ENCODE measurements around the gene LRRC32. TPM values are rescaled to one million over a fixed set of nuclear protein-coding genes. Genes with fewer than 3 reads are reported as not detected.

LRRC32 gene
- polyA plus RNA-seq, 2 donors = 8.1 to 8.5 TPM

- Histone ChIP-seq H3K4me3 (ENCODE audit: low read depth in 1 of 2, low read length in 2 of 2) (no peak overlapping the region), H3K36me3 (ENCODE audit: control insufficient read depth in 2 of 2, insufficient read depth in 2 of 2, low read length in 1 of 2) (no peaks in the 10 kb centered on the region), H3K4me1 (ENCODE audit: control insufficient read depth in 2 of 2, insufficient read depth in 2 of 2, low read length in 1 of 2) (no peaks in the 10 kb centered on the region), H3K9me3 (ENCODE audit: control insufficient read depth in 2 of 2, insufficient read depth in 1 of 2, low read depth in 1 of 2, low read length in 1 of 2) (peaks cover 0 to 3% of the 10 kb centered on the region in 2 donors), H3K27me3 (ENCODE audit: control insufficient read depth in 1 of 2, insufficient read depth in 2 of 2, low read length in 2 of 2) (no peaks in the 10 kb centered on the region), H3K27ac (ENCODE audit: low read depth in 2 of 2, low read length in 1 of 2) (no peak overlapping the region)
- WGBS, 2 donors = 58 to 65% methylated on average over 16 of the region's 16 CpGs
Measured at GRCh38 chr11:76700177-76701100, 29.9 kb upstream of the LRRC32 start.

GRCh38 chr11:76699451-76700091, 29.0 kb upstream of the LRRC32 start:
- no peaks in the 10 kb centered on the region for H3K36me3 ChIP-seq (ENCODE audit: control insufficient read depth in 2 of 2, insufficient read depth in 2 of 2, low read length in 1 of 2)
- no peaks in the 10 kb centered on the region for H3K27me3 ChIP-seq (ENCODE audit: control insufficient read depth in 1 of 2, insufficient read depth in 2 of 2, low read length in 2 of 2)
- H3K9me3 ChIP-seq (ENCODE audit: control insufficient read depth in 2 of 2, insufficient read depth in 1 of 2, low read depth in 1 of 2, low read length in 1 of 2) = no peaks in the 10 kb centered on the region
- H3K4me1 ChIP-seq (ENCODE audit: control insufficient read depth in 2 of 2, insufficient read depth in 2 of 2, low read length in 1 of 2) = no peaks in the 10 kb centered on the region
- WGBS, 2 donors = 82 to 83% methylated on average over 3 of the region's 3 CpGs
- H3K27ac ChIP-seq (ENCODE audit: low read depth in 2 of 2, low read length in 1 of 2) = no peak overlapping the region
- H3K4me3 ChIP-seq (ENCODE audit: low read depth in 1 of 2, low read length in 2 of 2) = no peak overlapping the region

- no peaks in the 10 kb centered on the region for H3K4me1 ChIP-seq (ENCODE audit: control insufficient read depth in 2 of 2, insufficient read depth in 2 of 2, low read length in 1 of 2)
- H3K36me3 ChIP-seq (ENCODE audit: control insufficient read depth in 2 of 2, insufficient read depth in 2 of 2, low read length in 1 of 2) = no peaks in the 10 kb centered on the region
- no peaks in the 10 kb centered on the region for H3K27me3 ChIP-seq (ENCODE audit: control insufficient read depth in 1 of 2, insufficient read depth in 2 of 2, low read length in 2 of 2)
- WGBS, 2 donors = 75% methylated on average over 17 of the region's 17 CpGs
- H3K27ac ChIP-seq (ENCODE audit: low read depth in 2 of 2, low read length in 1 of 2) = no peak overlapping the region
- H3K4me3 ChIP-seq (ENCODE audit: low read depth in 1 of 2, low read length in 2 of 2) = no peak overlapping the region
- H3K9me3 ChIP-seq (ENCODE audit: control insufficient read depth in 2 of 2, insufficient read depth in 1 of 2, low read depth in 1 of 2, low read length in 1 of 2) = no peaks in the 10 kb centered on the region
Measured at GRCh38 chr11:76698321-76699043, 27.9 kb upstream of the LRRC32 start.

GRCh38 chr11:76696756-76697155, 26.2 kb upstream of the LRRC32 start:
- no peak overlapping the region for H3K4me3 ChIP-seq (ENCODE audit: low read depth in 1 of 2, low read length in 2 of 2)
- H3K36me3 ChIP-seq (ENCODE audit: control insufficient read depth in 2 of 2, insufficient read depth in 2 of 2, low read length in 1 of 2) = no peaks in the 10 kb centered on the region
- no peaks in the 10 kb centered on the region for H3K27me3 ChIP-seq (ENCODE audit: control insufficient read depth in 1 of 2, insufficient read depth in 2 of 2, low read length in 2 of 2)
- 91 to 95% methylated on average over 12 of the region's 12 CpGs for WGBS, 2 donors
- no peaks in the 10 kb centered on the region for H3K4me1 ChIP-seq (ENCODE audit: control insufficient read depth in 2 of 2, insufficient read depth in 2 of 2, low read length in 1 of 2)
- no peaks in the 10 kb centered on the region for H3K9me3 ChIP-seq (ENCODE audit: control insufficient read depth in 2 of 2, insufficient read depth in 1 of 2, low read depth in 1 of 2, low read length in 1 of 2)
- H3K27ac ChIP-seq (ENCODE audit: low read depth in 2 of 2, low read length in 1 of 2) = no peak overlapping the region

- Histone ChIP-seq H3K27me3 (ENCODE audit: control insufficient read depth in 1 of 2, insufficient read depth in 2 of 2, low read length in 2 of 2) (no peaks in the 10 kb centered on the region), H3K4me1 (ENCODE audit: control insufficient read depth in 2 of 2, insufficient read depth in 2 of 2, low read length in 1 of 2) (no peaks in the 10 kb centered on the region), H3K4me3 (ENCODE audit: low read depth in 1 of 2, low read length in 2 of 2) (no peak overlapping the region), H3K36me3 (ENCODE audit: control insufficient read depth in 2 of 2, insufficient read depth in 2 of 2, low read length in 1 of 2) (no peaks in the 10 kb centered on the region), H3K9me3 (ENCODE audit: control insufficient read depth in 2 of 2, insufficient read depth in 1 of 2, low read depth in 1 of 2, low read length in 1 of 2) (no peaks in the 10 kb centered on the region), H3K27ac (ENCODE audit: low read depth in 2 of 2, low read length in 1 of 2) (no peak overlapping the region)
- 71 to 87% methylated on average over 5 to 6 of the region's 6 CpGs for WGBS, 2 donors
Measured at GRCh38 chr11:76695771-76696170, 25.2 kb upstream of the LRRC32 start.

GRCh38 chr11:76695133-76695532, 24.6 kb upstream of the LRRC32 start:
- Histone ChIP-seq H3K4me3 (ENCODE audit: low read depth in 1 of 2, low read length in 2 of 2) (no peak overlapping the region), H3K9me3 (ENCODE audit: control insufficient read depth in 2 of 2, insufficient read depth in 1 of 2, low read depth in 1 of 2, low read length in 1 of 2) (no peaks in the 10 kb centered on the region), H3K4me1 (ENCODE audit: control insufficient read depth in 2 of 2, insufficient read depth in 2 of 2, low read length in 1 of 2) (no peaks in the 10 kb centered on the region), H3K27me3 (ENCODE audit: control insufficient read depth in 1 of 2, insufficient read depth in 2 of 2, low read length in 2 of 2) (no peaks in the 10 kb centered on the region), H3K36me3 (ENCODE audit: control insufficient read depth in 2 of 2, insufficient read depth in 2 of 2, low read length in 1 of 2) (no peaks in the 10 kb centered on the region), H3K27ac (ENCODE audit: low read depth in 2 of 2, low read length in 1 of 2) (no peak overlapping the region)
- WGBS, 2 donors = 87% methylated on average over 13 of the region's 13 CpGs

- 59 to 68% methylated on average over 7 of the region's 7 CpGs for WGBS, 2 donors
- H3K27me3 ChIP-seq (ENCODE audit: control insufficient read depth in 1 of 2, insufficient read depth in 2 of 2, low read length in 2 of 2) = no peaks in the 10 kb centered on the region
- no peaks in the 10 kb centered on the region for H3K4me1 ChIP-seq (ENCODE audit: control insufficient read depth in 2 of 2, insufficient read depth in 2 of 2, low read length in 1 of 2)
Measured at GRCh38 chr11:76694664-76695063, 24.1 kb upstream of the LRRC32 start.

GRCh38 chr11:76693806-76694205, 23.3 kb upstream of the LRRC32 start:
- Histone ChIP-seq H3K27me3 (ENCODE audit: control insufficient read depth in 1 of 2, insufficient read depth in 2 of 2, low read length in 2 of 2) (no peaks in the 10 kb centered on the region), H3K9me3 (ENCODE audit: control insufficient read depth in 2 of 2, insufficient read depth in 1 of 2, low read depth in 1 of 2, low read length in 1 of 2) (no peaks in the 10 kb centered on the region), H3K4me1 (ENCODE audit: control insufficient read depth in 2 of 2, insufficient read depth in 2 of 2, low read length in 1 of 2) (peaks cover 0 to 2% of the 10 kb centered on the region in 2 donors), H3K36me3 (ENCODE audit: control insufficient read depth in 2 of 2, insufficient read depth in 2 of 2, low read length in 1 of 2) (no peaks in the 10 kb centered on the region), H3K4me3 (ENCODE audit: low read depth in 1 of 2, low read length in 2 of 2) (no peak overlapping the region), H3K27ac (ENCODE audit: low read depth in 2 of 2, low read length in 1 of 2) (no peak overlapping the region)

More at GRCh38 chr11:76694664-76695063, 24.1 kb upstream of the LRRC32 start:
- Histone ChIP-seq H3K4me3 (ENCODE audit: low read depth in 1 of 2, low read length in 2 of 2) (no peak overlapping the region), H3K36me3 (ENCODE audit: control insufficient read depth in 2 of 2, insufficient read depth in 2 of 2, low read length in 1 of 2) (no peaks in the 10 kb centered on the region), H3K9me3 (ENCODE audit: control insufficient read depth in 2 of 2, insufficient read depth in 1 of 2, low read depth in 1 of 2, low read length in 1 of 2) (no peaks in the 10 kb centered on the region), H3K27ac (ENCODE audit: low read depth in 2 of 2, low read length in 1 of 2) (no peak overlapping the region)

- Histone ChIP-seq H3K36me3 (ENCODE audit: control insufficient read depth in 2 of 2, insufficient read depth in 2 of 2, low read length in 1 of 2) (no peaks in the 10 kb centered on the region), H3K9me3 (ENCODE audit: control insufficient read depth in 2 of 2, insufficient read depth in 1 of 2, low read depth in 1 of 2, low read length in 1 of 2) (no peaks in the 10 kb centered on the region), H3K4me1 (ENCODE audit: control insufficient read depth in 2 of 2, insufficient read depth in 2 of 2, low read length in 1 of 2) (peaks cover 0 to 2% of the 10 kb centered on the region in 2 donors), H3K27ac (ENCODE audit: low read depth in 2 of 2, low read length in 1 of 2) (no peak overlapping the region), H3K4me3 (ENCODE audit: low read depth in 1 of 2, low read length in 2 of 2) (no peak overlapping the region), H3K27me3 (ENCODE audit: control insufficient read depth in 1 of 2, insufficient read depth in 2 of 2, low read length in 2 of 2) (no peaks in the 10 kb centered on the region)
- 74 to 78% methylated on average over 7 of the region's 7 CpGs for WGBS, 2 donors
Measured at GRCh38 chr11:76692956-76693355, 22.4 kb upstream of the LRRC32 start.
